Activated CD4-positive, alpha-beta T cell treated with anti-CD3 and anti-CD28 coated beads for 24 hours (primary cell): ENCODE data around the gene RPS6KA6.

ENCODE experiments used
- DNase-seq, 2 donors: peaks; one replicate each; pipeline ENCODE4 v3.0.0-alpha.2; 2020; ENCODE audit warnings: low read depth in 2 of 2

Gene RPS6KA6

DNA sequence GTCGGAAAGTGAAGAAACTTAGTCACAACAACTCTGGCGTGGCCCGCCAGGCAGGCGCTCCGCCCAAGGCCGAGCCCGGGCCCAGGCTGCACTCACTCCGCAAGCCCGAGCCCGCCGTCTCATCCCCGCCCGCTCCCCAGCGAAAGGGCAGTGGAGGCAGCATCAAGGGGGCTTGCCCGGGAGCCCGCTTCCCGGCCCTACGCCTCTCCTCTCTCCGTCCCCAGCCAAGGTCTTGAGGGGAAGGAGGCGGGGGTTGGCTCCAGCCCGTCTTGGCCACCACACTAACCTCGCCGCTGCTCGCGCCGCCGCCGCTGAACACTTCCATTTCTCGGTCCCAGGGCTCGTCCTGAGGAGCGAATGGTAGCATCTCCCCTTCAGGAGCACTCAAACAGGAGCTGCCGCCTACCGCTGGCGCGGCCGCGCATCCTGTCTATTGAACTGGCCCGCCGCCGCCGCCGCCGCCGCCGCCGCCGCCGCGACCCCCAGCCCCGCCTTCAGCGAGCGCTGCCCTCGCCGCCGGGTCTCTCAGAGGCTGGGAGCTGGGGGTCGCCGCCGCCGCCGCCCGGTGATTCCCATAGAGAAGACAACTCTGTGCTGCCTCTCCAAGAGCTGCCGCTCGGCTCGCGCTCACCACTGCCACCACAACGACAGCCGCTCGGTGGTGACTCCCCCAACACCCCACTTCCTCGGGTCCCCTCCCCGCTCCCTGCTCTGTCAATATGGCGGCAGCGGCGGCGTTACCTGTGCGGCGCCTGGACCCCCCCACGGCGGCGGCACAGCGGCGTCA, at the start of gene RPS6KA6:
Gene RPS6KA6 (minus strand): TSS at position 667 of the 787 bp plus-strand sequence. CDS start 300 bp downstream, at position 367.
- DNase-seq: no peak

DNA sequence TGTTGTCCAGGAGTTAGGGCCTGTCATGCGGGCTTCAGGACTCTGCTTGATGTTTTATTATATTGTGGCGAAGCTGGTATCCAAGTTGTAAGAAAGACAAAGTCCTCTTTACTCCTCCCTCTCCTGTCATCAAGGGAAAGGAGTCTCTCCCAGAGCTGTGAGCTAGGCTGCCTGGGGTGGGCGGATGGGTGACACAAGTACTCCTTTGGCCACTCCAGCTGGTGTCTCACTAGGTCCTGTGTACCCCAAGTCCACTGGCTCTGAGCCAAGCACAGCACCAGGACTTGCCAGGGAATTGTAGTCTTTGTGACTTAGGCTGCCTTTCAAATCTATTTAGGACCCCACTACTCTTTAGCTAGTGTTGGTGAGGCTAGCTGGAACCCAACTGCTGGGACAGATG, 36.7 kb upstream of the RPS6KA6 start:
- no peak for DNase-seq

DNA sequence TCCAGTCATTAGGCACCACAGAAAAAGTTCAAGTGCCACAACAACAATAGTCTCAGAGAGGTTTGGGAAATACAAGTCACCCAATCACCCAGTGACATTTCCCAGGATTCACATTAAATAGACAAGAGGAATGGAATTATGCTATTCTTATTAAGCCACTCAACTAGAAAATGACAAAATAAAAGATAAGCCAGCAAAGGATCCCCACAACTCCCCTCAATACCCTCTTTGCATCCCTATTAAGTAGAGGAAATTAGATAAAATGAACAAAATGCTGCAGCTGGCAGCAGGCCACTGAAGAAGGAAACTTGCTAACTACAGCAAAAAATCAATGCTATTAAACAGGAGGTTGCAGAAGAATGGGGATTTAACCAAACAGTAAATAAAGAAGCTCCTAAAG, 35.3 kb upstream of the RPS6KA6 start:
- DNase-seq: no peak

DNA sequence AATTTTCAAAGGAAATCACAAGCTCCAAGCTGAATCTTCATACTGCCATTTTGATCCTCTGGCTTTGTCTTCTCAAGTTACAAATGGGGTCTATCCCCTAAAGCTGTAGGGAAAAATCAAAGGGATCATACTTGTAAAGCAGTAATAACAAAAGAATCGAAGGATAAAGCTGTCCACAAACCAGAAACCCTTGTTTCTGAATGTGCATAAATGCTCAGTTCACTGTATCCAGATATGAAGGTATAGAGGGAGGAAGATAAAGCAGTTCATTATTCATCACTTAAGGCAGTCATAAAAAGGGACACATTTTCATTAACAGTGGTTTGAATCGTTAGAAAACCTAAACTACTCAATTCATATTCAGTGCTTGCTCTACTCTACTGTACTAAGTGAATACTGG, 33.2 kb upstream of the RPS6KA6 start:
- DNase-seq: no peak

DNA sequence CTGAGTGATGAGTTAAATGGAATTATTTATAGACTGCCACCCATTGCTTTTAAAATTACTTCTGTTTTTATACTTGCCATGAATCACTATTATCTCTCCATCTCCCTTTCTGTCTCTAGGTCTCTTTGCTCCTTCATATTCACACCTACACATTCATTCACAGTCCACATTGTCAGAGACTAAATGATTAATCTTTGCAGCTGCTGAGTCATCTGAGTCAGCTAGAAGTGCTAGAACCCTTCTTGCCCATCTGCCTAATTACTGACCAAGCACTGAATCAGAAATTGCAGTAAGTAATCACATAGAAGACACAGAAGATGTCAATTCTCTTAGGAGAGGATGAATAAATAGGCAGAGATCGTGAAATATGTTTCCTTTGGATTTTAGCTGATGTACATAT, 31.6 kb upstream of the RPS6KA6 start:
- no peak for DNase-seq

DNA sequence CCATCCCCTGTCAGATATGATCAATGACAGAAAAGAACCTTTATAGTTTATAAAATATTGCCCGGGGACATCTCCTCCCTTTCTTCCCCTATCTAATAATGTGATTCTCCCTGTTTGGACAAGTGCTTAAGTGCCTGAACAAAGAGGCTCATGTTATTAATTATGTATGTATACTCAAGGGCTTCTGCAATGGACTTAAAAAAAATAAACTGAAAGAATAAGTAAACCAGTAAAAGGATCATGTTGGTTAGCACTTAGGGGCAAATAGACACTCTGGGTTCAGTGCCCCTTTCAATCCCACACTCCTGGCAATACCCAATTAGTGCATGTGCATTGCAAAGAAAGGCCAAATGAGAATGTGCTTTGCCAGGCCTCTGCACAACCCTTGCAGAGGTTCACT, 30.7 kb upstream of the RPS6KA6 start:
- no peak for DNase-seq

DNA sequence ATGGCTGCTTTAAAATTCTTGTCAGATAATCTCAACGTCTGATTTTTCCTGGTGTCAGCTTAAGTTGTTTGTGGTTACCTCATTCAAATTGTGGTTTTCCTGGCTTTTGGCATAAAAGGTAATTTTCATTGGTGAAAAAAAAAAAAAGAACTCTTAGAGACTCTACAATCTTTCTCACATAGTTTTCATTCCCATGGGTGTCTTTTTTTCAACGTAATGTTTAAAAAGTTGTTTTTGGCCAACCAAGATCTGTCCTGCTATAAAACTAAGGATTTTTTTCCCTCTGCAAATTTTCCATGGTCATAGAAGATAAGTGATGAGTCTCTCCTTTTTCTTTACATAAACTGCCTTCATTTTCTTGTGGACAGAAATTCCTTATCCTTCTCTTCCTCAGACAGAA, 28.9 kb upstream of the RPS6KA6 start:
- DNase-seq: no peak

DNA sequence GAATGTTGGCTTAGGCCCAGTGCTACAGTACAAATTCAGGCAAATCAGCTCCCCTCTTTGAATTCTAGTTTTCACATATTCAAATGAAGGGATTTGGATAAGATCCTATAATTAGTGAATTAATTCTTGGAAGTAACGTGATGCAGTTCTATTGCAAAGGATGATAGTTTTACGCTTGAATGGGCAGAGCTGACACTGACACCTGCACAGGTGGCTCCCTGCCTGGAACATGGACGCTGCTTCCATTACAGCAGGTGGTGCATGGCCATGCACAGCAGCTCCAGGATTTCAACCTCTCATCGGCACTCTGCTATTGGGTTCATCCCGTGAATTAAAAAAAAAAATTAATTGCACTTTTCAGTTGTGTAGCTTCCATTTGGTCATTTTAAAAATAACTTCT, 28.4 kb upstream of the RPS6KA6 start:
- no peak for DNase-seq

DNA sequence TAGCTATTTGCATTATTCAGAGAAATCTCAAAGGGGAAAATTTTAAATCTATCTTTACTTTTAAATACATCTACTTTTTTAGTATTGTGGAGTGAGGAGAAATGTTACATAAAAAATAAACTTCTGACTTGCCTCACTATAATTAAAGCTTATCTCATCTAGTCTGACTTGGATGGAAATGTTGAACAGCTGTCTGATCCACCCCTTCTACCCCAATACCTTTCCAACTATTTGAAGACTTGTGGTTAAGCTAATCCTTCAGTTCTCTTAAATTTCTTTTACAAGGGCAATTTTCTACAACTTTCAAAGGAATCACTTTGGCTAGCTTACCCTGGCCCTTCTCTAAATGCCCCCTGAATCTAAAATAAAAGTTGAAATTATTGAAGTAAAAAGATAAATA, 17.3 kb upstream of the RPS6KA6 start:
- DNase-seq: no peak

DNA sequence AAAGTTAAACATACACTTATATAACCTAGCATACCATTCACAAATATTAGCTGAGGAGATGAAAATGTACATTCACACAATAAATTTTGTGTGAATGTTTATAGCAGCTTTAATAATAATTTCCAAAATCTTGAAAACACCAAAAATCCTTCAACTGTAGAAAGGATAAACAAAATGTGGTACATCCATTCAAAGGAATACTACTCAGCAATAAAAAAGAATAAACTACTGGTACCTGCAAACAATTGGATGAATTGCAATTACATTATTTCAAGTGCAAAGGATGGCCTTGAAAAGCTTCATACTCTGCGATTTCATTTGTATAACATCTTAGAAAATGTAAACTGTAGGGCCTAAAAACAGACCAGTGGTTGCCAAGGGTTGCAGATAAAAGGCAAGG, 11.7 kb upstream of the RPS6KA6 start:
- no peak for DNase-seq

DNA sequence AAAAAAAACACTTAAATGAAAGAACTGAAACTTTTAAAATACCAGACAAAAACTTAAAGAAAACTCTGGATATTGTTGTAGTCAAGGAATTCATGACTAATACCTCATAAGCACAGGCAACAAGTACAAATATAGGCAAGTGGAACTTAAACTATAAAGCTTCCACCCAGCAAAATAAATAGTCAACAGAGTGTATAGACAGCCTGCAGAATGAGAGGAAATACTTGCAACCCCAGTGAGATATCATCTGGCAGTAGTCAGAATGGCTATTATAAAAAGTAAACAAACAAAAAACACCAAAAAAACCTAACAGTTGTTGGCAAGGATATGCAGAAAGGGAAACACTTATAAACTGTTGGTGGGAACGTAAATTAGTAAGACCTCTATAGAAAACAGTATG, 9.6 kb upstream of the RPS6KA6 start:
- no peak for DNase-seq

DNA sequence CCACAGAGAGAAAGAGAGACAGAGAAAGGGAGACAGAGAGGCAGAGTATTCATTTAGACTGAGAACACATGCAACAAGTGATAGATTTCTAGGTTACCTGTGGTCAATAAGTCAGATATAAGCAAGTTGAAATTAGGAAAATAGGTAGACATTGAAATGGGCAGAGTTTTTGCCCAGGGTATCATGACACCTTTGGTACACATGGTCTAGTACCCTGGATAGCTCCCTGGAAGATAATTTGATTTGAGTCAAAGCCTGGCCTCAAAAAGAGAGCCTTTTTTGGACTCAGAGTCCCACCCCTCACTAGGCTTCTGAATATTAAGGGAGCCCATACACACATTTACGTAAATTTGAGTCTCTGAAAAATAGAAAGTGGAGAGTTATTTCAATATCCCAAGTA, 4.0 kb upstream of the RPS6KA6 start:
- no peak for DNase-seq

DNA sequence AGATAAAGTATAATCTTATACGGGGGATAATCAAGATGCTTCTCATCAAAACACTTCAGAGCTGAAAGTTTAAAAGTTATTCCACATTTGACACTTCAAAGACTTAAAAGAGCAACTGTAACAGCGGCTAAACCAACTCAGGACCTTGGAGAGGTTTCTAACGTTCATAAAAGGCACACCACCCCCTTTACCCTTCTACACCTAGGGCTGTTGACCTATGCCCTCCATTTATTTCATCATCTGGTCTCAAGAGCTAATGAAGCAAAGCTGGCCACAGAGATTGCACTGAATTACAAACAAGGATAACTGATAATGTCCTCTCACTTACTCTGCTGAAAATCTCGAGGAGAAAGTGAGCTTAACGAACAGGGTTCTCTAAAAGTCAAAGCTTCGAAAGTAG, 1.1 kb upstream of the RPS6KA6 start:
- DNase-seq: no peak

DNA sequence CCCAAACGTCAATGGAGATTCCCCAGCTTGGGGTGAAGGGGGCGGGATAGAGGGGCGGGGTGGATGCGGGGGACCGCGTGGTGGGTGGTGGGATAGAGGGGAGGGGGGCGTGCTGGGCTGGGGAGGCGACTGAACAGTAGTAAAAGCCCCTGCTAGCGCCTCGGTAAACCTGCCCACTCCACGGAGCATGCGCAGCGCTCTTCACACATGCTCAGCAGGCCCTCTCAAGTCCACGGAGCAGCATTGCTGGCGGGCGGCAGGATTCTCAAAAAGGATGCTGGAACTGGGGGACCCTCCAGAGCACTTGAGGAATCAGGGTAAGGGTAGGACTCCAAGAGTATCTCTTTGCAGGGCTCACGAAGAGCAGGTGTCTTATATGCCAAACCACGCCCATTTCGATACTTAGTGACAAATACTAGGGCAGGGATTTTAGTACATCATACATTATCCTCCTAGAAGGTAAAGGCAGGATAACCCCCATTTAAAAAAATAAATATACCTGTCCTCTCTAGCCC, 378 bp upstream of the RPS6KA6 start:
- no peak for DNase-seq

DNA sequence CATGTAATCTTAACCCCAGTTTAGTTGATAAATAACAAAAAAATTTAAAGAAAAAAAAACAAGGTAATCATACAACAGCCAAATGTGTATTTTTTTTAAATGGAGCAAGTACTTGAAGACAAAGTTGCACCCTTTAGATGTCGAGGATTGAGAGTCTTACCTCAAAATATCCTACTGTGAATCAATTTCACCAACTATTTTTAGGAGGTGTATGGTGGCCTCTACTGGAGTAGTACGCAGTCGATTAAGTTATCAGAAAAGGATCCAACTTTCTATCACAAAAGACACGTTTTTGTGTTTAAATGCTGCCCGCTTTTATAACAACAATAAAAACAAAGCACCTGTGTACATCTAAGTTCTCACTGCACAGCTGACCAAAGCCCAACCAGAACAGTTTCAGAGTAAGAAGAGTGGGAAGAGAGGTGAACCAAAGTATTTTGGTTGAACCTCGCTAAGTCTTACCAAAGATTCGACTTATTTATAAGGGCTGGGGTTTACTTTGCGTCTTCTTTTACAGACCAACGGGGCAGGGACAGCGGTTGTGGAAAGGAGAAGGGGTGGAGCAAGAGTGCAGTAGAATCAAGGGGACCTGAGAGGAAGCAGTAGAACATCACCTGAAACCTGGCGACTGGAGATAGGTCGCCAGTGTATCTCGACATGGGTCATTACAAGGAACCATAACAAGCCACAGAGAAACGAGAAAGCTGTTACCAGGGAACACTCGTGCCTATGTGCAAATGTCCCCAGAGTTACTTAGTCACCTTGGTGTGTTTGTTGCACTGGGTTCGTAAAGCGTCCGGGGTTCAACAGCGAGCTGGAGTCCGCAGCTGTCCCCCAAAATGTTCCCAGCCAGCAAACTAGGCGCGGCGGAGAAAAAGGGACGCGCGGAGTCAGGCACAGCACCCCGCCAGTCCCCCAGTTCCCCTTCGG, 1.1 kb downstream of the RPS6KA6 start:
- DNase-seq: no peak

DNA sequence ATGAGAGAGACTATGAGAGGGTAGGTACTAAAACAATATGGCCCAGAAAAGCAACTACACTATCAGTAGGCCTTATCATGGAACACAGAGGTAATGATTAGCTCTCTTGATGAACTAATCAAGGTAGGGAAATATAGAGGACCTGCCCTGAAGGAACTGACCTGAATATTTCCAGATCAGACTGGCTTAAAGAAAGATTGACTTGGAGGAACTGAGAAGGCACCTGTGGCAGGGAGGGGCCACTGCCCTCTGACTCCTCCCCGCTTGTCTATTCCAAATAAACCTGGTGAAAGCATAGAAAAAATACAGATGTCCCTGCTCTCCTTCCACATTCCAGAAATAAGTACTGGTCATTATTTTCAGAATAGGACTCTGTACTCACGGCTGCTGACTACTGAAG, 5.5 kb downstream of the RPS6KA6 start:
- DNase-seq: no peak

DNA sequence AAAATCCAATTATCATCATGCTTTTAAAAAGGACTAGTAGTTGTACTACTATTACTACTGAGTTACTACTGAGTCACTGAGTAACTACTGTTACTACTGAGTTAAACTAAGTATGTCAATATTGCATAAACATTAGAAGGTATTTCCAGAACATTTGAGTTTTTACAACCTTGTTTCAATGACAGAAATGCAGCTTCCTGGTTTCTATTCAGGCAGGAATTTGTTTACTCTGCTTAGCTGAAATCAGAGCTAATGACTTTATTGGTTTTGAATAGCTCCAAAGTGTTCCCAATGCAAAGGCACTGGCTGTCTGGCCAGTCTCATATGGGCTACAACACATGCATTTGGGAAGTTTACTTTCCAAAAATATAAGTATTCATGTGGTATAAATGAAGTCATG, 12.0 kb downstream of the RPS6KA6 start:
- DNase-seq: no peak

DNA sequence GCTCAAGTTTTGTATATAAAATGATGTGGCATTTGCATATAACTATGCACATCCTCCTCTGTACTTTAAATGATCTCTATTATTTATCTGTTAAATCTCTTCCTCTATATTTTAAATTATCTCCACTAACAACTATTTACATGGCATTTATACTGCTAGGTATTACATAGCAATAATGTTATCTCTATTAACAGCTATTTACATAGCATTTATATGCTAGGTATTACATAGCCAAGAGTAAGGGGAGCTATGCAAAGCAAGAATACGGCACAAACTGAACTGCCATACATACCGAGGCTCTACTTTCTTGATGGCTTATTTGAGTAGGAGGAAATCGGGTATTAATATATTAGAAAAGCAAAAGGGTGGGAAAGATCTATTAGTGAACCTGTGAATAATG, 12.7 kb downstream of the RPS6KA6 start:
- DNase-seq: no peak

DNA sequence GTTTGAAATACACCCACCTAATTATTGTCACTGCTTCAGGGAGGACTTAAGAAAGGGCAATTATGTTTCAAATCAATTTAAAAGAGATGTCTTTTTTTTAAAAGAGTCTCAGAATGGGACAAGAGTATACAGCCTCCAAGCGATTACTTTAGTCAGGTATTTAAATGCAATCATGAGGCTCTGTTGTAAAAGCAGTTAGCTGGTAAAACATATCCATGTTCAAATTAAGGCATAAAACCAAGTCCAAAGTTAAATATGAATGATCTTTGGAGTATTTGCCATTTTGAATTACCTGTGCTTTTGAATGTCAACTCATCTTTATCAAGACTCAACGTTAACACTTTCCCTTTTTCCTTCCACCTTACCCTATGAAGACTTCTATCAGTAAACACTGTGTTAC, 13.7 kb downstream of the RPS6KA6 start:
- DNase-seq: no peak

DNA sequence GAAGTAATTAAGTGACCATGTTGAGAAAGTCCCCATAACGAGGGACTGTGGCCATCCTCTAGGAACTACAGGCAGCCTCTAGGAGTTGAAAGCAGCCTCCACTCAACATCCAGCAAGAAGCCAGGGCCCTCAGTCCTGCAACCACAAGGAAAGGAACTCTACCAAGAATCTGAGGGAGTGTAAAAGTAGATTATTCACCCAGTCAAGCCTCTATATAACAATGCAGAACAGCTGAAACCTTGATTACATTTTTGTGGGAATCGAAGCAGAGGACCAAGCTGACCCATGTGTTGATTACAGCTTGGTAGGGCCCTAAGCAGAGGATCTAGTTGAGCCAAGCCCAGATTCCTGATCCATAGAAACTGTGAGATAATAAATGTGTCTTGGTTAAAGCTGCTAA, 17.1 kb downstream of the RPS6KA6 start:
- no peak for DNase-seq

DNA sequence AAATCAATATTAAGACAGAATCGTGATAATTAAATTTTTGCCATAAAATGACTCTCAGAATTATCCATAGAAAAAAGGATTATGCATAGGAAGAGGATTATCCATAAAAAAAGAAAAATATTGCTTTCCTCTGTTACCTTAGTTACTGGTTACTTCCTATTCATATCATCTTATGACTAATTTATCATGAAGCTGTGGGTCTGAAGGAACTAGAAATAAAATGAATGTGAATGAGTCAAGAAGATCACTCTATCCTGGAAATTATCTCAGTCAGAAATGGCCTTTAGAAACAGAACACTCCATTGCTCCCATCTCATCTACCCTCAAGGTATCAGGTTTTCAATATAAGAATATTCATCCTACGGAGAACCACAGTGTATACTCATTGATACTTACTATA, 19.4 kb downstream of the RPS6KA6 start:
- DNase-seq: no peak

DNA sequence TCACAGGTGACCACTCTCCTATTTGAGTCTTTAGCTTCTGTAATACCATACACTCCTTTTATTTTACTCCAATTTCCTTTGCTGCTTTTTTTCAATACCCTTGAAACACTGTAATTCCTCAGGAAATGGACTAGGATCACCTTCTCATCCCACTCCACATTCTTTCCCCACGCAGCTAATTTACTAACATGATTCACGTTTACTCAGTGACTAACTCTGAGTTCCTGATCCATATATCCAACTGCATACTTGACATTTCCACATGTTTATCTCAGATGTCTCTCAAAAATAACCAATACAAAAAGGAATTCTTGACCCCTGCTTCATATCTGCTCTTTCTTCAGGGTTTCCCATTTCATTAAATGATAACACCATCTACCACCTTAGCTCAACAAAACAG, 19.9 kb downstream of the RPS6KA6 start:
- no peak for DNase-seq

DNA sequence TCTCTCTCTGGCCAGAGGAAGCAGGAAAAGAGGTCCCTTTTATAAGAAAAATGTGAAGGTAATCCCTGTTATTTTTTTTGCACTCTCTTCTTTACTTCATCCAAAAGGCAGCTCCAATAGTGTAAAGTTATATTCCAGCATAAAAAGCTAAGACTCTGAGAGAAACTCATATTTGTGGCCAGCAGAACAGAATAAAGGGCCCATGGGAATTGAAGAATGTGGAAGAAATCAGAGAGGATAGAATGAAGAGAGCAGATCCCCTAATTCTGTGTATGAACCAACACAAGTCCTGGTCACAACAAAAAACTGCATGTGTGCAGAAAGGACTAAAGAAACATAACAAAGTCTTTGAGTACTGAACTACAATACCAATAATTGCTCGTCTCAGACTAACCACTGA, 22.3 kb downstream of the RPS6KA6 start:
- DNase-seq: no peak
